HG03108 (cell line): ENCODE measurements around the gene ING1.

ENCODE experiments used
- ATAC-seq: cut with Tn5 transposase; IDR thresholded peaks from one replicate; pipeline ENCODE4 v1.9.1; 2021; ENCODE audit warnings: moderate library complexity; ENCODE audit not compliant: unreplicated experiment

The ING1 gene

GRCh38 chr13:110769097-110769496 lies 55.6 kb downstream of the ING1 start:
- ATAC-seq: no peak

- no peak for ATAC-seq
Observed at GRCh38 chr13:110770678-110771077, 57.2 kb downstream of the ING1 start.

- ATAC-seq: no peak
Observed at GRCh38 chr13:110771194-110771593, 57.7 kb downstream of the ING1 start.

- no peak for ATAC-seq
Observed at GRCh38 chr13:110772091-110772984, 58.8 kb downstream of the ING1 start.
